ENCODE data around the gene ITPK1.

DNA sequence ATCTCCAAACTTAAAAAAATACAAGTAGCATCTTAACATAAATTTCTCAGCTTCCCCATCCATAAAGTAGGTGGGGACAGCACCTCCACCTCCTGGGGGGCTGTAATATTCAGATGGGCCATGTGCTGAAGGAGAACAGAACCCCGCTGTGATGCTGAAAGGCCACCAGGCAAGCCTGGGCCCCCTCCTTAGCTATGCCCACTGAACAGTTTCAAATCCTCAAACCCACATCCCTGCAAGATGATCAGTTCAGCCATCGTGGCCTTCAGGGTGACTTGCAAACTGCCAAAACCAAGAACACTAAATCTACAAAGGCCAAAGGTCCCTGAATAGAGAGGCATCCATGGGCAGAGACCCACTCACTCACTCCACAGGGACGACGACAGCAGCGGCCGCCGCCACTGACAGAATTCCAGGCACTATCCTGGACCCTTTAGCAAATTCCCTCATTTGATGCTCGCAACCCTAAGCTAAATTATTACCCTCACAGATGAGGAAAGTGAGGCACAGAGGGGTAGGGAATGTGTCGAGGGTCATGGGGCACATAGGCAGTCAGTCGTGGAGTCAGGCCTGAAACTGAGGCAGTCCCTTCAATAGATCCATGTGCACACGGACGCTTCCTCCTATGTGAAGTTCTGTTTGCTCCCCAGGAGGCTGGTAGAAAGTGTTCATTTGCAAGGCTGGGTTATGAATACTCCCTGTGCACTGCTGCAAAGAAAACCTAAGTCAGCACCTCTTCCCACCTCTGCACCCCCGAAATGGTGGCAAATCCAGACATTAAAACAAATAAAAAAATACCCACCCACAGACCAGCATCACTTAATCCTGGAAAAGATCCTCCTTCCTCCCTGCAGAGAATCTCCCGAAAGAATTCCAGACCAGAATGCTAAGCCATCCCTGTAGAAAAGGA is 5.9 kb downstream of the ITPK1 start:
- TF ChIP-seq POLR2A (IDR thresholded peaks at IDR 0.05): no peak
- TF ChIP-seq CTCF (IDR thresholded peaks at IDR 0.05): no peak
